ENCODE results near the gene JAZF1.
"Not testable (repeated sequence)": the region's sequence is repeated elsewhere in the genome, so short reads cannot be mapped to it uniquely, and the experiment has no call there.

Gene JAZF1

DNA sequence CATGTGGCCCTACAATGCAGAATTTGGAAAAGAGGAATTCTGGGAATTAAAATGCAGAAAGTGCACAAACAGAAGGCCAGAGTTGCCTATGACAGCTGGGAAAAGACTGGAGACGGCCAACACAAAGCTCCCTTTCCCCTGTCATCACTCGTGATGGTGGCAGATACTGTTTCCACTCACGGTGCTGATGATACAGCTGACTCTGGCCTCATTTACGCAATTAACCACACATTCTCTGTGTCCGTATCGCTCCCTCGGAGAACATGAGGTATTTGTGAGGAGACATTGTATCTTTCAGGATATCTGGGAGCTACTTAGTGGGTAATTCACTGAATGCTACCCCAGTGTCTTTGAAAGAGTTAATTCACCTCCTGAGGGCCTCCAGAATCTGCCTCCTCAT lies 267.8 kb downstream of the JAZF1 start:
- no peak for DNase-seq (ENCODE audit: low read depth)

DNA sequence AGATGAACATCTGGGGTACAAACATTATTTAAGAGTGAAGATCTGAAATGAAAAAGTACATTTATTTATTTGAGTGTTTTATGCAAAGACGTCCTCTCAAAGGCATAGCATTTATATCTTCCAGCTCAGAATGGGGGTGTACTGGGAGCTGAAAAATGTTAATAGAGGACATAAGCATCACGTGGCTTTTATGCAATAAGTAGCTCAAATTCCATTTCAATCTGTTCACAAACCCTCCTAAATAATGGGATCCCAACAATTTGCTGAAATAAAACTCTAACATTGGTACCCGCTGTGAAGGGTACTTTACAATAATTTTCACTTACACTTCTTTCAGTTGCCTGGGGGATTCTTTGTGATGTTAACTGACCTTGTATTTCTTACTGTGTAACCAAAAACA lies 268.7 kb downstream of the JAZF1 start:
- DNase-seq (ENCODE audit: low read depth) = no peak

DNA sequence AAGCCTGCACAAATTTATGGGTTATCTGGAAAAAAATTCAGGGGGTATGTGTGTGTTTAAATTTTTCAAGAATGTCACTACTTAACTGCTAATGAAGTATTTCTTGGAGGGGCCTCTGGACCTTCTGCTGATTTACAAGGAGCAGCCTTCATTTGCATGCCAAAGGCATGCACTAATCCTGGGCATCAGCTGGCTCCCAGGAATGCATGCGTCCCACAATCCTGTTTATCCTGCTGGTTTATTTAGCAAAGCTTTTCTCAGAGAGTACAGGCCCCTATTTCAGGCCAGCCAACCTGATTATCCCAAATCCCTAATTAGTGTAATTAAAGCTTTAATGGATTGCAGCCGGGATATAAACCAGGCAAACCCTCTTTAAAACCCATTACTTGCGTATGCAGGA lies 270.3 kb downstream of the JAZF1 start:
- no peak for DNase-seq (ENCODE audit: low read depth)

DNA sequence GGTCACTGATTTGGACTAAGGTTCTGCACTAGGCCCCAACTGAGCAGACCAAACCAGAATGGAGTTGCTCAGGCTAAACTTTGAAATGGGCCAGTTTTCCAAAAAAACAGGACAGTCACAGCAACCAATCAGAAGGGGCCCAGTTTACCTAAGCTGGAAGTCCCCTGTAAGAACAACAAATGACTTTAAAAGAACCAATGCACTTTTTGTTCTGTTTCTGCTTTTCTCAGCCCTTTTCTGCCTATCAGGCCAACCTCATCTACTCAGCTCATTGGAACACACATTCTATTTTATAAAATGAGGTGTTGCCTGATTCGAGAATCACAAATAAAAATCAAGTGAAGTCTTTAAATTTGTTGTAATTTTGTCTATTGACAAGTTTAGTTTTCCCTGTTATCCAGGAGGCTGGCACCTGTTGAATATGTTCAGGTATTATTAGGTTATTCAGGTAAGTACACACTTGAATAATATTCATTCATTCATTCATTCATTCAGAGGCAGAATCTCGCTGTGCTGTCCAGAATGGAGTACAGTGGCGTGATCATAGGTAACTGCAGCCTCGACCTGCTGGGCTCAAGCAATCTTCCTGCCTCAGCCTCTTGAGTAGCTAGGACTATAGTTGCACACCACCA lies 271.9 kb downstream of the JAZF1 start:
- DNase-seq (ENCODE audit: low read depth) = no peak

DNA sequence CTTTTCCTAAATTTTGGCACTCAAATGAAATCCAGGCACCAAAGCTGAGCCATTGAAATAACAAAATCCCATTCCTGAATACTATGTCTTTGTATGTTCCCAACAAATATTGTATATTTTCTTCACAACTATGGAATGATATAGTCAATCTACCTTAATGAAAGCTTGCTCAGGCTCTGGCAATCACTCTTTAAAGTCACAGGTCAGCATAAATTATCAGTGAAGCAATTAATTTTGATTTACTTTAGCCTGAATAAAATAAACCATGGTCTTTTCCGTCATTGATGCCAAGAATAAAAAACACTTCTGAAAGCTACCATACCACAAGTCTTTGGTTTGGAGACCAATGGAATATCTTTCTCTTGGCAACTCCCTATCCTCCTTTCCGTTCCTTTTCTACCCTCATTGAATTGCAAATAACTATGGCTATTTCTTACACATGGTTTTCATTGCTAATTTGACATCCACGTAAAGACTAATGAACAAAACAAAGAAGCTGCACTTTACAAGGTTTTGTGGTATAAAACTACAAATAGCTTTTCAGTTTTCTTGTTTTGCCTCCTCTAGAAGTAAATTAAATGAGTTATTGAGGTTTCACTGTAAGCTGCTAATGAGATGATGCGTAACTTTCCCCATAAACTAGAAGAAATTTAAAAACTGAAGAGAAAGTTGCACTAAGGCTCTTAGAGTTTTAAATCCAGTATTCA lies 274.1 kb downstream of the JAZF1 start:
- no peak for DNase-seq (ENCODE audit: low read depth)

DNA sequence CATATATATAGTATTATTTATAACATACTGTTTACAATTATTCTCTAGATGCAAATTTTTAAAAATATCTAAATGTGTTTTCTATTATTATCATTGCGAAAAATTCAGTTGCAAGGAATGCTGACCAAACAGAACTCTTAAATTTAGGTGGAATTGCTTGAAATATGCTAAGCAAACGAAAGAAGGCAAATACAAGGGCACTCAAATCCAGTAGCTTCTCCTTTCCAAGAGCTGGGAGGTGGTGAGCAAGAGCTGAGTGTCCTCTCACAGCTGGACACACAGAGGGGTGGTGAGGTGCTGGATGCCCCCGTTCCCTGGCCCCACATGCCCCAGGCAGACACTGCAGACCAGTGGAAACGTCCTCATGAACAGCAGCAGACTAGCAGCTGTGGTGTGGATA lies 274.6 kb downstream of the JAZF1 start:
- DNase-seq (ENCODE audit: low read depth) = no peak

DNA sequence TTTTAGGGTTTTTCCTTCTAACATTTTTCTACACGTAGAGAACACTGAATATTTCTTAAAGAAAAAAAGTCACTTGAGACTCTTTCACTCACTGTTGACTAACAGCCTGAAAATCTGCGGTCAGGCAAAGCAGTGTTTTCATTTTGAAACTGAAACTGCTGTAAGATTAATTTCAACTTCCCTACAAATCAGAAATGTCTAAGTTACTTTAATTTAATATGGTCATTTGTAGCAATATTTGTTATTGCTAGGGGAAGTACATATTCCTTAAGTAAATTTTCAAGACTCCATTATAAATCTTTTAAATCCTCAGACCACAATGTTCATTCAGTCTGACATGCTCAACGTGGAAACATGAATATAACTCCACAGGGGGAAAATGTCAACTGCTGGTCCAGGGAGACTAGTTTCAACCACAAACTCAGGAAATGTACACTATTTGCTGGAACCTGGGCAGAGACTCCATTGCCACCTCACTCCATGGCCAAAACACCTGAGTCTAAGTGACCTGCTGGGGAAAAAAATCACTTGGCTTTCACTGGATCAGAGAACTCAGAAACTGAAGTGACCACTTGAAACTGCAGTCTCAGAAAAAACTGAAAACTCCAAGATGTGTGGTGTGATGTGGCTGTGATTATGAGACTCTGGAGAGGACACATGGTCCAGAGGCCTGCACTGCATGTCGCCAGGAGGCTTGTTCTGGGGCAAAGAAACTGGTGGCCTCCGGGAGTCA lies 279.4 kb downstream of the JAZF1 start:
- DNase-seq (ENCODE audit: low read depth) = peak; percentile 9

DNA sequence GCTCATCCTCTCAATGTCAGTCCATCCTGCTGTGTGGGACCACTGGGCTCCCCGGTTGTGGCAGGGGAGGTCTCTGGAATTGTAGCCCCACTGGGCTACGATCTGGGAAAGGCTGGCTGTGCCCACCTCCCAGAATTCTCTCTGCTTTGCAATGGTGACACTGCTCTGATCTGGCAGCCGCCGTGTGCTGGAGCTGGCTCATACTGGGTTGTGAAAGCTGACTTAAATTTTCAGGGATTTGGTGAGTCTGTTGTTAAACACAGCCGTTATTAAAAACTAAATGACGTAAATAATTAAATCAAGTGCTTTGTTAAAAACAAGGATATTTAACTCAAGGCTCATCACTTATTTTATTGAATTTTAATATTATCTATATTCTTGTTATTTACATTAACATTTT lies 280.6 kb downstream of the JAZF1 start:
- DNase-seq (ENCODE audit: low read depth) = no peak

DNA sequence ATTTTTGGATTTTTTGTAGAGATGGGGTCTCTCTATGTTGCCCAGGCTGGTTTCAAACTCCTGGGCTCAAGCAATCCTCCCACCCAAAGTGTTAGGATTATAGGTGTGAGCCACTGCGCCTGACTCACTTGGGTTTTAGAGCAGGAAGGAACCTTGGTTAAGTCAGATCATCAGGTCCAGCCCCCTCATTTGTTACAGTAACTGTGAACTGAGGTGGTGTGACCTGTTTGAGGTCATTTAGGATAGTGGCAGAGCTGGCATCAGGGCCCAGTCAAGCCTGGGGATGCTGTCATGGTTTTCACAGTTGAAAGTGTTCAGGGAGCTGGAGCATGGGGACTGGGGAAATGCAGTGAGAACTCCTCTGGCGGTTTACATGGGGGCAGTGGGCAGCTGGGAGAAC lies 281.0 kb downstream of the JAZF1 start:
- DNase-seq (ENCODE audit: low read depth) = peak; percentile 2

DNA sequence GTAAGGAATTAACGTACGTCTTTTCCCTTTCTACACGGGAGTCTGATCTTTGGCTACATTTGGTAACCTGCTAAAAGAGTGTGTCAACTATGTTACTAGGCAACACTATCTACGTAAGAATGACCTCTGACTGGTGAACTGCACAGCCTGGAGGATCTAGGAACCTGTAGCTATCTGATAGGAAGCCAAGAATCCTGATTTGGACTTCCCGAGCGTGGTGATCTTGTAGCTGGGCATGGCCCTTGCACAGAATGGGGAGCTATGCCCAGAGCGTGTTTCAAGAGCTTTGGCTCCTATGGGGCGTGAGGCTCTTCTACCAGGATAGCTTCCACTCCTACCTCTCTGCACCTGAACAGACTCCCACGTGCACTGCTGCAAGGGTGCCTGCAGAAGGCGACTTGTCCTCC lies 283.2 kb downstream of the JAZF1 start:
- DNase-seq (ENCODE audit: low read depth) = no peak

DNA sequence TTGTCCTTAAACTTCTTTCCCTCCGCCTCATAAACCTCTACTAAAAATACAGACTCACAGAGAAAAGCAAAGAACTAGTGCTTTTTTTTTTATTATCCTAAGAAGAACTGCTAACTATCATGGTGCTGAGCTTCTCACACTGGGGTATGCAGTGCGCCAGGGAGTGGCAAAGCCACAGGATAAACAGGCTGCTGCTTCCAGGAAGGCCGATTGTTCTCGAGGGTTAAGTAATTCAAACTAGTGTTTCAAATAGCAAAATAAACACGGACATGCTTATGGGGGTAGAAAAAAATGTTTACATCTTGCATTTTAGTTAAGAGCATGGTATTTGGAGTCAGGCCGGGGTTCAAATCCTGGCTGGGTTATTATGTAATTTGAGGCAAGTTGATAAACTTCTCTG lies 283.6 kb downstream of the JAZF1 start:
- DNase-seq (ENCODE audit: low read depth) = no peak

DNA sequence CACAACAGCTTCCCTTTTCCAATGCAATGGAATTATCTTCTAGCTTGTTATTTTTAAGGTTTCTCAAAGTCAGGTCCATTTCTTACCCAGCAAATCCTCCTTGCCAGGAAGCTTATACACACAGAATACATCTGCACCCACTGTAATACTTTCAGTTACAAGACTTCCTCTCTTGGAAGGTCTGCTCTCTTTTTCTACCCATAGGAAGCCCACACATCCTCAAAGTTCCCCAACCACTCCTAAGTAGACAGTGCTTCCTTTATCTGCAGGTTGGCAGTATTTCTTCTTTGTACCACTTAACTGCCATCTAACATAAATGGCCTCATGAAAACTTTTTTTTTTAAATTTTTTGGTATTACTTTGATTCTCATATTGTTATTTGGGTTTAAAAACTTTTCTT lies 285.0 kb downstream of the JAZF1 start:
- DNase-seq (ENCODE audit: low read depth) = no peak

DNA sequence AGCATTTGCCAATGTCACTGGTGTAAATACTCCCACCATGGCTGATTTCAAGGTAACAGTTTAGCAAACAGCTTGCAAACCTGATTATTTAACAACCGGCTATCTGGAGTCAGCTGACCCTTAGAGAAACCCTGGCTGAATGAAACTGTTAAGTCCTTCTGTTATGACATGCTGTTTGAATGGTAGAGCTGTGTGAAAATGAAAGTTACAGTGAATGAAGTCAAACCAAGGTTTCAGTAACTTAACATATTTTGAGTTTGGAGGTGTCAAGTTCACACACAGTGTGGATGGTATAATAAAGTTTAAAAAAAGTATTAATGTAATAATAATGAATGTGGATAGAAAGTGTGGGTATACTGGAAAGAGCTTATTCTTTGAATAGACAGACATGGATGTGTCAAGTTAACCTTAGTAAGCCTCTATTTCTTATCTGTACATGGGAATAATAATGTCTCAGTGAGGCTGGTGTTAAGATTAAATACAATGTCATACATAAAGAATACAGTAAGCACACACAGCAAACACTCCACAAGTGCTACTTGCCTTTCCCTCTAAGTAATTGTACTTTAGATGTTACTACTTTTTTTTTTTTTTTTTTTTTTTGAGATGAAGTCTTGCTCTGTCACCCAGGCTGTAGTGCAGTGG lies 290.3 kb downstream of the JAZF1 start:
- DNase-seq (ENCODE audit: low read depth) = no peak

DNA sequence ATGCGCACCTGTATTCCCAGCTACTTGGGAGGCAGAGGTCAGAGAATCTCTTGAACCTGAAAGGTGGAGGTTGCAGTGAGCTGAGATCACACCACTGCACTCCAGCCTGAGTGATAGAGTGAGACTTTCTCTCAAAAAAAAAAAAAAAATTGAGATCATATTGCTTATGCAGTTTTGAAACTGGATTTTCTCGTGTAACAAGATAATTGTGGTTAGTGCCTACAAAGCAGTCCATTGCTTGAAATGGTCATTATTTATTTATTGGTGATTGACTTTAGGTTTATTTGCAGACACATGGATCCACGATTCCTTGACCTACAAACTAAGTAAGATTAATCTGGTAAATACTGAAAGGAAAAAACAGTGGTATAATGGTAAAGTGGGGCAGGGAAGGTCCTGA lies 290.8 kb downstream of the JAZF1 start:
- DNase-seq (ENCODE audit: low read depth) = no peak

DNA sequence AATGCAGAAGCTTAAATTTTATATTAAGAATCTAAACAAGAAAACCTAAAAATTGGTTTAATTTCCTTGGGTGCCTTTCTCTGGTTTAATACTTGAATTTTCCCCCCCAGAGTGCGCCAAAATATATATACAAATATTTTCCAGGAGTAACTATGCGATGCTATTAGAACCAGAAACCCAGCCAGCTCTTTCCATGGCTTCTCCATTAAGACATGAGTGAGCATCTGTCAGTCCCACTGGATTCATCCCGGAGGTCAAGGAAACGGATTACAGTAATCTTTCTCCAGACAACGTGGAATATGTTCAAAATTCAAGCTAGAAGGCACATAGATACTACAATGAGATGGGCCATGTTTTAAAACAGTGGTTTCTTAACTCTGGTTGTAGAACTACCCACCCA lies 291.9 kb downstream of the JAZF1 start:
- no peak for DNase-seq (ENCODE audit: low read depth)

DNA sequence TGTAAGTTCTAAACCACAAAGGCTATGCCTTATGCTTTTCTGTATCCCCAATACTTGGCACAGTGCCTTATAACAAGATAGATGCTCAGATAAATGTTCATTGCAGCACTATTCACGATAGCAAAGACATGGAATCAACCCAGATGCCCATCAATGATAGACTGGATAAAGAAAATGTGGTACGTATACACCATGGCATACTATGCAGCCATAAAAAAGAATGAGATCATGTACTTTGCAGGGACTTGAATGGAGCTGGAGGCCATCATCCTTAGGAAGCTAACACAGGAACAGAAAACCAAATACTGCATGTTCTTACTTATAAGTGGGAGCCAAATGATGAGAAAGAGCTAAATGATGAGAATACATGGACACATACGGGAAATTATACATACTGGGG lies 293.9 kb downstream of the JAZF1 start:
- DNase-seq (ENCODE audit: low read depth) = not testable (repeated sequence)

DNA sequence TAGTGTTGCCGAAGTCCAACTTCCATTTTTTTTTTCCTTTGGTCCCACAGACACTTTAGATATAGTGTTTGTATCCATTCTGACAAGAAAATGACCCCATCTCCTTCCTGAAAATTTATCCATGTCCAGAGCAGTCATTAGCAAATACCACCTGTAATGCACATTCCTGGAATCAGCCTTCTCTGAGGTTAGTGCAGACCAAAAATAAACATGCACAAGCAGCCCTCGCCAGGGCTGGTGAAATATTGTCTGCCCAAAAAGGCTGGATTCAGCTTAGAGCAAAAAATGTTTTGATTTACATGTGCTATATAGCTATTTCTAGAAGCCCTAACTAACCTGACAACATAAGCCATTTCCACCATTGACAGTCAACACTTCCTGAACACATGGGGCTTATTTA lies 294.9 kb downstream of the JAZF1 start:
- DNase-seq (ENCODE audit: low read depth) = no peak

DNA sequence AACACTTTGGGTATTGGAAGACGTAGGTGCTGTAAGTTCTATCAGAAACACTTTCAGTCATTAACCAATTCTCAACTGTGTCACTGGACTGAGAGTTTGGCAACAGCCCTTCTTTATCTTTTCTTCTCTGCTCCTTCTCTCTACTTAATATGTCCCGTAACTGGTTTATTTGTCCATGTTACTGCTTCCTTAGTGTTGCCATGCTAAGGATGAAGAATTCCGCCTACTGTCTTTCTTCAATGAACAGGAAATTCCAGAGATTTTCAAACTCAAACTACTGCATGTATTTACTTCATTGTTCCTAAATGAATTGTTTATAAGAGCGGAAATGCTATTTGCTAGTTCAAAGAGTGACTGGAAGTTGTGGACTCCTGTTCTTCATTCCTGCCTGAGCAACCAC lies 296.9 kb downstream of the JAZF1 start:
- DNase-seq (ENCODE audit: low read depth) = no peak

DNA sequence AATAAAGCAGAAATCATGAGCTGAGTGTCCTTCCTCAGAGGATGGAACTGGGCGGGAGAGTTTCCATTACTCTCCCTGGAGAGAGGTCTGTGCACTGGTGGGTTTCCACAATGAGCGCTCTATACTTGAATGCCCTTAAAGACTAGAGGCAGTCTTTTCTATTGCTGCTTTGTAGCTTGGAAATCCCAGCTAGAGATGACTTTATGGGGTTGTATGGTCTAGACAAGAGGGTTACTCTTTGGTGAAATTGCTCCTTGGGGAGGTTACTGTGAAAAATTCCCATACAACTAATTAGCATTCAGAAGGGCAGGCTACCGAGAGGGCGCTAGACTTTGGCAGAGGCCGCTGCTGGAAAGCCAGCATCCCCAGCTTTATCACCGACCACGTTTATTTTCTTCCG lies 303.8 kb downstream of the JAZF1 start:
- DNase-seq (ENCODE audit: low read depth) = no peak

DNA sequence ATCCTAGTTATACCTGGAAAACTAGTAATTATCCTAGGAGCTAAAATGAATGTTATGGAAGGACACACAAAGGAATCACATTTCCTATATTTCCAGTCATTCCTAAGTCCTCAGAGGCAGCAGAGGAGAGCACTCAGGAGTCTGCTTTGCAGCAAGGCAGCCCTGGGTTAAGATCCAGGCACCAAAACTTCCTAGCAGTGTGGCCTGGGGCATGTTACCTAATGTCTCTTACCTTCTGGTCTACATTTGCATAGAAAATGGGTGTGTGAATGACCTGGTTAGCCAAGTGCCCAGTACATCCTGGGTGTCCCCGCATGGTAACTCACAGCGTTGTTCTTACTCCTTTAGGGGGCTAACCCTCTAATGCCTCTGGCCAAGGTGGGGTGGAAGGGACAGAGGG lies 304.8 kb downstream of the JAZF1 start:
- DNase-seq (ENCODE audit: low read depth) = no peak

DNA sequence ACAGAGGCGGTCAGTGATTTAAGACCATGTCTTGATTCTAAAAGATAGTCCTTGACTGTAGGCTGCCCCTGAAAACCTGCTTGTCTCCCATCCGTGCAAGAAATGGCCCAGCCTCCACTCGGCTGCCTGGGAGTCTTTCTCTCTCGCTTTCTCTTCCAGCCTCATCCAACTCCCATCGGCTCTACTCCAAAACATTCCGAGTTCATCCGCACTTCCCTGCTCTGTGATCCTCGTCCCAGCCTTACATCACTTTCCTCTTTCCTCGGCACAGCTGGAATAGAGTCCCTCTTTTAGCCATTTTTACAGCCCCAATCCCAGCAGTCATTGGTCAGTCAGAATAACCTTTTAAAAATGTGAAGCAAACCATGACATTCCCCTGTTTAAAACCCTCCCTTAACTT lies 305.5 kb downstream of the JAZF1 start:
- DNase-seq (ENCODE audit: low read depth) = no peak

DNA sequence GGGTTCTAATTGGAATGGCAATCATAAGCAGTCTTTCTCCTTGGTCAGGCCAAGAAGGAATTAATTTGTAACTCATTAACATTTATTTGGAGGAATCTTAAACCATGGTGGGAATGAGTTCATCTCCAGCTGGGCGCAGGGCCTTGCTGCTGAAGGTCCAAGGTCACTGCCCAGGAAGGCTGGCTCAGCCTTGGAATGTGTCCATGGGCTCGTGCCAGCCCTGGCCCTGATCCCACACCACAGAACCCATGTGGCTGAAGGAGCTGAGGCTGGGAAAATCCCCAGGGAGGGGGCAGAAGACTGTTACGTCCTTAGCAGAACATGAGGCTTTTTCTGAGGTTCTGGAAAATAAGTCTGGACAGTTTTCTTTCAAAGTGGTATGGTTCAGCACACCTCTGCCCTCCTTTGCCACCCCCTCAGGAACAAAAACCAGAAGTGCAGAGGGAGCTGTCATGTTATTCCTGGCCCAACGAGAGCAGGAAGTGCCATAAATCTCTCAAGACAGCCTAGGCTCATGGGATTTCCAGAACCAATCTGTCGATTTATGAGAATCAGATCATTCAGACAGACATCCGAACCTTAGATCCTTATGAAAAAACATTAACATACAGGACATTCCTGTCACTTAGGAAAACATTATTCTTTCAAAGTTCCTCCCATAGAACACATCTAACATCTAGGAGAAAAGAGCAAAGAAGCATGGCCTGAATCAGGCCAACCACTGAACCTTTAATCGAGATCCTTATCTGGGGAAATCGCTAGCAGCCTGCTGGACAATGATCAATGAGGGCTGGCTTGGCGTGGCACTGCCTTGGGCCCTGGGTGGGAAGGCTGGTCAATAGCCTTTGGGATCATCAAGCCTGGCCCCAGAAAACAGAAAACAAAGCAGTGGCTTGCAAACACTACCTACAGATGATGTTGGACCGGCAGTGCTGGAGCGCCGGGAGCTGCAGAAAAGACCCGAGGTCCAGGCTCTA lies 306.3 kb downstream of the JAZF1 start:
- no peak for DNase-seq (ENCODE audit: low read depth)

All from stimulated activated CD4-positive, alpha-beta T cell treated with anti-CD3 and anti-CD28 coated beads, Interleukin-2, amount 100 ng/mL, for 4 hours (primary cell).